ENCODE results near the gene CTSA. TPM values are rescaled to one million over a fixed set of nuclear protein-coding genes. Genes with fewer than 3 reads are reported as not detected.
A peak's percentile ranks its signal among the peaks of the same experiment; 100 is the strongest.

CTSA gene
- total and polyA plus RNA-seq, 9 of the 15 experiments (the other 6 are each of a cell fraction or from before 2014, with no cell fraction given) = 8.8 to 61.7 (median 28.3) TPM

GRCh38 chr20:45935416-45936046 is 44.4 kb downstream of the CTSA start (continued):
- TF ChIP-seq THRA (IDR thresholded peaks at IDR 0.05) (no peak), ZNF507 (tag; conservative IDR thresholded peaks at IDR 0.05) (no peak), YBX1 (IDR thresholded peaks at IDR 0.05) (no peak), HMG20A (CRISPR knock-in tag; conservative IDR thresholded peaks at IDR 0.05) (no peak), ZNF586 (CRISPR knock-in tag; conservative IDR thresholded peaks at IDR 0.05) (no peak), NR2C1 (IDR thresholded peaks at IDR 0.05) (peak; percentile 45; the same call in 1 of the 2 replicates), NR2C1 (tag; IDR thresholded peaks at IDR 0.05) (peak; percentile 57), FOXM1 (IDR thresholded peaks at IDR 0.05; ENCODE audit: low read depth) (peak; percentile 86), FOXM1 (CRISPR knock-in tag; IDR thresholded peaks at IDR 0.05; ENCODE audit: low read depth) (no peak), SMAD3 (CRISPR knock-in tag; conservative IDR thresholded peaks at IDR 0.05) (0 out of 2 replicates have a peak, but pooled peaks have one; percentile 40), SOX6 (IDR thresholded peaks at IDR 0.05) (peak; percentile 92), PREB (CRISPR knock-in tag; IDR thresholded peaks at IDR 0.05) (no peak), NFRKB (IDR thresholded peaks at IDR 0.05; ENCODE audit: low read depth) (no peak), RBM15 (IDR thresholded peaks at IDR 0.05; ENCODE audit: insufficient read depth, low read length) (no peak), ZNF717 (CRISPR knock-in tag; IDR thresholded peaks at IDR 0.05) (no peak)
- TF ChIP-seq, protein P1, sequence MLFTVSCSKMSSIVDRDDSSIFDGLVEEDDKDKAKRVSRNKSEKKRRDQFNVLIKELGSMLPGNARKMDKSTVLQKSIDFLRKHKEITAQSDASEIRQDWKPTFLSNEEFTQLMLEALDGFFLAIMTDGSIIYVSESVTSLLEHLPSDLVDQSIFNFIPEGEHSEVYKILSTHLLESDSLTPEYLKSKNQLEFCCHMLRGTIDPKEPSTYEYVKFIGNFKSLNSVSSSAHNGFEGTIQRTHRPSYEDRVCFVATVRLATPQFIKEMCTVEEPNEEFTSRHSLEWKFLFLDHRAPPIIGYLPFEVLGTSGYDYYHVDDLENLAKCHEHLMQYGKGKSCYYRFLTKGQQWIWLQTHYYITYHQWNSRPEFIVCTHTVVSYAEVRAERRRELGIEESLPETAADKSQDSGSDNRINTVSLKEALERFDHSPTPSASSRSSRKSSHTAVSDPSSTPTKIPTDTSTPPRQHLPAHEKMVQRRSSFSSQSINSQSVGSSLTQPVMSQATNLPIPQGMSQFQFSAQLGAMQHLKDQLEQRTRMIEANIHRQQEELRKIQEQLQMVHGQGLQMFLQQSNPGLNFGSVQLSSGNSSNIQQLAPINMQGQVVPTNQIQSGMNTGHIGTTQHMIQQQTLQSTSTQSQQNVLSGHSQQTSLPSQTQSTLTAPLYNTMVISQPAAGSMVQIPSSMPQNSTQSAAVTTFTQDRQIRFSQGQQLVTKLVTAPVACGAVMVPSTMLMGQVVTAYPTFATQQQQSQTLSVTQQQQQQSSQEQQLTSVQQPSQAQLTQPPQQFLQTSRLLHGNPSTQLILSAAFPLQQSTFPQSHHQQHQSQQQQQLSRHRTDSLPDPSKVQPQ (CRISPR knock-in tag; IDR thresholded peaks at IDR 0.05; ENCODE audit: borderline replicate concordance) = no peak
- TF ChIP-seq, protein P2, sequence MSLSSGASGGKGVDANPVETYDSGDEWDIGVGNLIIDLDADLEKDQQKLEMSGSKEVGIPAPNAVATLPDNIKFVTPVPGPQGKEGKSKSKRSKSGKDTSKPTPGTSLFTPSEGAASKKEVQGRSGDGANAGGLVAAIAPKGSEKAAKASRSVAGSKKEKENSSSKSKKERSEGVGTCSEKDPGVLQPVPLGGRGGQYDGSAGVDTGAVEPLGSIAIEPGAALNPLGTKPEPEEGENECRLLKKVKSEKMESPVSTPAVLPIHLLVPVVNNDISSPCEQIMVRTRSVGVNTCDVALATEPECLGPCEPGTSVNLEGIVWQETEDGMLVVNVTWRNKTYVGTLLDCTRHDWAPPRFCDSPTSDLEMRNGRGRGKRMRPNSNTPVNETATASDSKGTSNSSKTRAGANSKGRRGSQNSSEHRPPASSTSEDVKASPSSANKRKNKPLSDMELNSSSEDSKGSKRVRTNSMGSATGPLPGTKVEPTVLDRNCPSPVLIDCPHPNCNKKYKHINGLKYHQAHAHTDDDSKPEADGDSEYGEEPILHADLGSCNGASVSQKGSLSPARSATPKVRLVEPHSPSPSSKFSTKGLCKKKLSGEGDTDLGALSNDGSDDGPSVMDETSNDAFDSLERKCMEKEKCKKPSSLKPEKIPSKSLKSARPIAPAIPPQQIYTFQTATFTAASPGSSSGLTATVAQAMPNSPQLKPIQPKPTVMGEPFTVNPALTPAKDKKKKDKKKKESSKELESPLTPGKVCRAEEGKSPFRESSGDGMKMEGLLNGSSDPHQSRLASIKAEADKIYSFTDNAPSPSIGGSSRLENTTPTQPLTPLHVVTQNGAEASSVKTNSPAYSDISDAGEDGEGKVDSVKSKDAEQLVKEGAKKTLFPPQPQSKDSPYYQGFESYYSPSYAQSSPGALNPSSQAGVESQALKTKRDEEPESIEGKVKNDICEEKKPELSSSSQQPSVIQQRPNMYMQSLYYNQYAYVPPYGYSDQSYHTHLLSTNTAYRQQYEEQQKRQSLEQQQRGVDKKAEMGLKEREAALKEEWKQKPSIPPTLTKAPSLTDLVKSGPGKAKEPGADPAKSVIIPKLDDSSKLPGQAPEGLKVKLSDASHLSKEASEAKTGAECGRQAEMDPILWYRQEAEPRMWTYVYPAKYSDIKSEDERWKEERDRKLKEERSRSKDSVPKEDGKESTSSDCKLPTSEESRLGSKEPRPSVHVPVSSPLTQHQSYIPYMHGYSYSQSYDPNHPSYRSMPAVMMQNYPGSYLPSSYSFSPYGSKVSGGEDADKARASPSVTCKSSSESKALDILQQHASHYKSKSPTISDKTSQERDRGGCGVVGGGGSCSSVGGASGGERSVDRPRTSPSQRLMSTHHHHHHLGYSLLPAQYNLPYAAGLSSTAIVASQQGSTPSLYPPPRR (CRISPR knock-in tag; IDR thresholded peaks at IDR 0.05; ENCODE audit: borderline replicate concordance) = 0 out of 2 replicates have a peak, but pooled peaks have one; percentile 8
- TF ChIP-seq, protein P3, sequence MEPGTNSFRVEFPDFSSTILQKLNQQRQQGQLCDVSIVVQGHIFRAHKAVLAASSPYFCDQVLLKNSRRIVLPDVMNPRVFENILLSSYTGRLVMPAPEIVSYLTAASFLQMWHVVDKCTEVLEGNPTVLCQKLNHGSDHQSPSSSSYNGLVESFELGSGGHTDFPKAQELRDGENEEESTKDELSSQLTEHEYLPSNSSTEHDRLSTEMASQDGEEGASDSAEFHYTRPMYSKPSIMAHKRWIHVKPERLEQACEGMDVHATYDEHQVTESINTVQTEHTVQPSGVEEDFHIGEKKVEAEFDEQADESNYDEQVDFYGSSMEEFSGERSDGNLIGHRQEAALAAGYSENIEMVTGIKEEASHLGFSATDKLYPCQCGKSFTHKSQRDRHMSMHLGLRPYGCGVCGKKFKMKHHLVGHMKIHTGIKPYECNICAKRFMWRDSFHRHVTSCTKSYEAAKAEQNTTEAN (CRISPR knock-in tag; IDR thresholded peaks at IDR 0.05) = no peak

Data from K562 (cell line).